ENCODE results near the gene FRS2.
"Not testable (repeated sequence)": the region's sequence is repeated elsewhere in the genome, so short reads cannot be mapped to it uniquely, and the experiment has no call there.

The FRS2 gene

DNA sequence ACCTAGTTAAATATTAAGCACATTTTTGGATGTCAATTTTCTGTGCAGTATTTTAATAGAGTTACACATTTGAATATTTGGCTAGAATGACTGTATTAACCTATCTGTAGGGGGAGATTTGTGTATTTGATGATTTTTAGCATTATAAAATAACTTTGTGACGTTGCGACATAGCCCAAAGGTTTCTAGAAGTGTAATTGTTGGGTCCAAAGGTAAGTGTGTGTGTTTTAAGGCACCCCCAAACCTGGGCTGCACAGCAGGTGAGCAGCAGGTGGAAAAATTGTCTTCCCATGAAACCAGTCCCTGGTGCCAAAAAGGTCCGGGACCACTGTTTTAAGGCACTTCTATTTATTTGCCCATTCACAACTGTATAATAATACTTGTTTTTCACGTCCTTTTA, 118.3 kb downstream of the FRS2 start:
- DNase-seq: no peak

DNA sequence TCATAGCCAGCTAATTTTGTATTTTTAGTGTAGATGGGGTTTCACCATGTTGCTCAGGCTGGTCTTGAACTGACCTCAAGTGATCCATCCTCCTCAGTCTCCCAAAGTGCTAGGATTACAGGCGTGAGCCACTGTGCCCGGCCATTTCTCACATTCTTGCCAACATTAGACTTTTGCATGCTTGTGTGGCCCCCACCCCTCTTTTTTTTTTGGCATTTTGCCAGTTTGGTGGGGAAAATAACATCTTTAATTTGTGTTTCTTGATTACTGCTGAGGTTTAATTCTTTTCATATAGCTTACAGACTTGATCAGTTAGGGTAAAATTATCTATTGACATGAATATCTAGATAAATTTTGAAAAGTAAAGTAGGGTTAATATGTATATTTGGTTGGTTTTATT, 118.9 kb downstream of the FRS2 start:
- DNase-seq: no peak

DNA sequence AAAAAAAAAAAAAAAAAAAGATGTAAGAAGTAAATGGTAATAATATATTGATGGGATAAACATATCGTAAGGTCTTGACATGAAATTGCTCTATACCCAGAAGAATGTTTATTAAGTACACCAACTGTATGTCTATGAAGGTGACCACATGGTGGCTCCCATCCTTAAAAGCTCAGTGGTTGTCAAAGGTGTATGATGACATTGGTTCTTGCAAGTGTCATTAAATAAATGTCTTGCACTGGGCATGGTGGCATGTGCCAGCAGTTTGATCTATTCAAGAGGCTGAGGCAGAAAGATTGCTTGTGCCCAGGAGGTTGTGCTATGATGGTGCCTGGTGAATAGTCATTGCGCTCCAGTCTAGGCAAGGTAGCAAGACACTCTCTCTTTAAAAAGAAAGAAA, 125.5 kb downstream of the FRS2 start:
- peak; percentile 9 for DNase-seq

DNA sequence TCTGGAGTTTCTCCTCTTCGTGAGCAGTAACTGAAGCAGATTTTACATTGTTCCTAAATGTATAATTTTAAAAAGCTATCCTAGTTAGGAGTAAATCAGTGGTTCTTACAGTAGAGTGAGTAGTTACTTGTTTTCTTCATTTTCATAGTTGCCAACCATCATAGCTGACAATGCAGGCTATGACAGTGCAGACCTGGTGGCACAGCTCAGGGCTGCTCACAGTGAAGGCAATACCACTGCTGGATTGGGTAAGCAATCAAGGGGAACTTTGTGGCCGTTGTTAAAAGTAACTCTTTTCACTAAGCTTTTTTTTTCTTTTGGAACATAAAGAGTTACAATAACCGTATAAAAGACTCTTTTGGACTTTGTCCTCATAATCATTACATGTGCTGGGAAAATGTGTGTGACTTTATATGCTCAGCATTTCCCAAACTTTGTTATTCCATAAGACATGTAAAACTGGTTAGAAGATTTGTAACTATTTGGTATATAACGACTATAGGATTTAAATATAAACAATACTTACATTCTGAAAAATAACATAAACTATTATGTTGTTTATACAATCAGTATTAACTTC, 128.1 kb downstream of the FRS2 start:
- peak; percentile 22 for DNase-seq

DNA sequence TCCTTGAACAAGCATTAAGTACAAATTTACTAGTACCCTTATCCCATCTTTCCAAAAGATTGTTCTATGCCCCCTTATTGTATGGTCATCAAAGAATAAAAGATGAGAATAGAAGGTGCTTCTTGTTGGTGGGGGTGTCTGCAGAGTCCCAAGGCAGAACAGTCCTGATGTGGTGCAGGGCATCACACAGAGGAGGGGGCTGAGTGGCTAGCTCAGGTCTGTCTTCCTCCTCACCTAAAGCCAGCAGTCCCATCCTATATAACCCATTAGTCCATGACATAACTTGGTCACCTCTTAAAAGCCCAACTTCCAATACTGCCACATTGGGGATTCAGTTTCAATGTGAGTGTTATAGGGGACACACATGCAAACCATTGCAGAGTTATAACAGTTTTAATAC, 130.6 kb downstream of the FRS2 start:
- DNase-seq: no peak

- no peak for DNase-seq
Observed at GRCh38 chr12:69601962-69602685, 131.9 kb downstream of the FRS2 start.

GRCh38 chr12:69602954-69603353, 132.8 kb downstream of the FRS2 start:
- DNase-seq: no peak

- not testable (repeated sequence) for DNase-seq
Observed at GRCh38 chr12:69603556-69603955, 133.4 kb downstream of the FRS2 start.

- not testable (repeated sequence) for DNase-seq
Observed at GRCh38 chr12:69604275-69604674, 134.1 kb downstream of the FRS2 start.

DNA sequence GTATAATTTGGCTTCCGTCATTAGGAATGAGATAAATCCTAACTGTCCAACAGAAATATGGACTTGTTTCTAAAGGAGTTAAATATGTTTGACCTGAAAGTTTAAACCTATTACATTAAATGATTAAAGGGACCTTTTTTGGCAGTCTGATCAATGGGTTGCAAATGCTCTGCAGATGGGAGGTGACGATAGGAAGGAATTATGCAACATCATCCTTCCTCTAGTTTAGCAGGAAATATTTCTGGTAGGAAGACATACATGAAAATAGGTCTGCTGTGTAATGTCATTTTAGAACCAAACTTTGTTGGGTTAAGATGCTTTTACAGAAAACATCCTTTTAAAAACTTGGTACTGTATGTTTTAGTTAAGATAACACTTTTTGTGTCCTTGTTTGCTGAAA, 137.9 kb downstream of the FRS2 start:
- no peak for DNase-seq

GRCh38 chr12:69610126-69610525, 139.9 kb downstream of the FRS2 start:
- DNase-seq: no peak

DNA sequence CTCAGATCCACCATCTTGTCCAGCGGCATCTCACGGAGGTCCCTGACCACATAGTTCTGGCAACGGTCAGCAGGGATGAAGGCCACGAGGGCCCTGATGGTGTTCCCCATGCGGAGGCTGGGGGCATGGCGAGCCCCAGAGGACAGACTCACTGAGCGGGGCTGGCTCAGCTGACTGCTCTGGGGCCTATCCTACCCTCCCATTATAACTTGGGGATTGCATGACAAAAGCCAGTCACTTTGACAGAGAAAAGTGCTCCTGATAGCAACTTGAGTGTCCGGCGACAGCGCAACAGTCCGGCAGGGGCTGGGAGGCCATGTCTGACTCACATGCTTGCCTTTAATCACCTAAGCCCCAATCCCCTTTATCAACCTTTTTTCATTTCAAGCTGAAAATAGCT, 140.5 kb downstream of the FRS2 start, which contains the start of gene LRRC10:
LRRC10 (minus strand) TSS at position 179 of the 400 bp plus-strand sequence; CDS start at position 110, 69 bp downstream.
- no peak for DNase-seq

DNA sequence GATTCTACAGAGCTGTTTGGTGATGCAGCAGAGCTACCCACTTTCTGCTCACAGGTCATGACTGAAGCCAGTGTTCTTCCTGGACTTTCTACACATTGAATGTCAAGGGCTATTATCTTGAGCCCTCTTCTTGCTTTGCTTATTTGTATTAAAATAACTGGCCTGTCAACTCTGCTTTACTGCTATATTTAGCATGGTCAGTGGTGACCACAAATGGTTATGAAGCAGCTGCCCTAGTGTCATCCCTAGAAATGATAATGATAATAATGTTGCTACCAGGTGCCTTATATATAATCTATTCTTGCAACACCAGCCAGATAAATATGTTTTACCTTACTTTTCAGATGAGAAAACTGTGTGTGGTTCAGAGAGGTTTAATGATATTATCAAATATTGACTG, 143.2 kb downstream of the FRS2 start:
- no peak for DNase-seq

DNA sequence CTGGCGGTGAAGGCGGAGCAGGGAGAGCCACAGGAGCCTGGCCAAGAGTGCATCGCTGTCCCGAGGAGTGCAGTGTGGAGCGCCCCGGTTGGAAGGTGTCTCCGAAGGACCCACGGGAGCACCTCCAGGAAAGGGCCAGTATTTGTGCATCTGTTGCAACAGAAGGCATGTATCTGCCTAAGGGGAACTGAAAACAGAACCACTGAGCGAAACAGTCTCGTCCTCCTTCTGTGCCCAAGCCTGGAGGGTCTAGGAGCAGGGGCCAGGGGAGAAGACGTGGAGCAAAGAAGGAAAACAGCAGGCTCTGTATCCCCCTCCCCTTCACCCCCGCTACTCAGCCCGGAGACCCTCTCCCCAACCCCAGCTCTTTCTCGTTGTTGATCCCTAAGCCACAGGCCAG, 145.8 kb downstream of the FRS2 start:
- no peak for DNase-seq

GRCh38 chr12:69619050-69619449, 148.9 kb downstream of the FRS2 start:
- no peak for DNase-seq

GRCh38 chr12:69620077-69620476, 149.9 kb downstream of the FRS2 start:
- DNase-seq: no peak

GRCh38 chr12:69620921-69621320, 150.7 kb downstream of the FRS2 start:
- no peak for DNase-seq

DNA sequence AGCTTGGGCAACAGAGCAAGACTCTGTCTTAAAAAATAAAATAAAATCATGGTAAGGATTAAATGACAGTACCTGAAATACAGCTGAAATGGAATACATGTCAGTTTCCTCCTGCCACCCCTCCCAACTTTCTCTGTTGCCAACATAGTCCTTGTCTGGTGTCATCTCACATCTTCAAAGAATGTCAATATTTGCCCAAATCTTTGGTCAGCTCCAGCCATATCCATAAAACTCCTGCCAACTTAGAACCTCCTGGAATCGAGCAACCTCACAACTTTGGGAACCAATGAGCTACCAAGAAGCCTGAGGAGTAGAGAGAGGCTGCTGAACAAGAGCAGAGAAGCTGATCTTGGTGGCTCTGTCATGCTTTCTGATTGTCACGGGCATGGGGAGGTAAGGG, 151.4 kb downstream of the FRS2 start:
- DNase-seq: no peak

GRCh38 chr12:69623970-69624369, 153.8 kb downstream of the FRS2 start:
- DNase-seq: no peak

GRCh38 chr12:69627501-69627900, 157.3 kb downstream of the FRS2 start:
- no peak for DNase-seq

Measured in activated CD4-positive, alpha-beta T cell treated with anti-CD3 and anti-CD28 coated beads, Interleukin-10, Interleukin-2, amounts not matched to agents 100 ng/mL and 50 ng/mL, durations not matched to agents 16 hours and 8 hours (primary cell).